GM23338 (cell line): ENCODE data around the gene ZNF480. TPM values are rescaled to one million over a fixed set of nuclear protein-coding genes. Genes with fewer than 3 reads are reported as not detected.

Source experiments
- ATAC-seq: fragments of 200-7000 bp; cut with Tn5 transposase; 3 replicates; pipeline ENCODE4 v1.9.1; 2020
- DNase-seq: peaks from one replicate; pipeline ENCODE4 v3.0.0-alpha.2; 2015; ENCODE audit warnings: low spot score
- H2AFZ ChIP-seq: fragments of 200-600 bp; sonication (generic); 2 replicates; pipeline ENCODE4 v1.8.0; 2016; ENCODE audit warnings: antibody characterized with exemption, mild to moderate bottlenecking, moderate library complexity
- H3F3A ChIP-seq: fragments of 200-600 bp; sonication (generic); replicated peaks from 2 replicates; pipeline ENCODE4 v1.8.0; 2017; ENCODE audit warnings: antibody characterized with exemption, mixed run types, low read depth
- H3K27ac ChIP-seq: fragments of 200-600 bp; sonication (generic); 2 replicates; pipeline ENCODE4 v1.6.1; 2016; ENCODE audit warnings: low read depth
- H3K27me3 ChIP-seq: fragments of 200-600 bp; sonication (generic); 2 replicates; pipeline ENCODE4 v1.8.0; 2016; ENCODE audit warnings: mild to moderate bottlenecking, mixed run types, moderate library complexity; ENCODE audit not compliant: insufficient read depth
- H3K36me3 ChIP-seq: fragments of 200-600 bp; sonication (generic); 2 replicates; pipeline ENCODE4 v1.8.0; 2016; ENCODE audit warnings: mild to moderate bottlenecking; ENCODE audit not compliant: insufficient read depth
- H3K4me1 ChIP-seq: fragments of 200-600 bp; sonication (generic); 2 replicates; pipeline ENCODE4 v1.8.0; 2016; ENCODE audit warnings: mild to moderate bottlenecking, moderate library complexity; ENCODE audit not compliant: insufficient read depth
- H3K4me2 ChIP-seq: fragments of 200-600 bp; sonication (generic); 2 replicates; pipeline ENCODE4 v1.7.1; 2017; ENCODE audit warnings: mixed run types
- H3K4me3 ChIP-seq: fragments of 200-600 bp; sonication (generic); 2 replicates; pipeline ENCODE4 v1.6.1; 2016; ENCODE audit warnings: mixed run types
- H3K79me2 ChIP-seq: fragments of 200-600 bp; sonication (generic); replicated peaks from 2 replicates; pipeline ENCODE4 v1.8.0; 2017; ENCODE audit warnings: mild to moderate bottlenecking; ENCODE audit not compliant: insufficient read depth
- H3K9me2 ChIP-seq: fragments of 200-600 bp; sonication (generic); 2 replicates; pipeline ENCODE4 v1.8.0; 2017; ENCODE audit not compliant: insufficient read depth
- H4K20me1 ChIP-seq: fragments of 200-600 bp; sonication (generic); replicated peaks from 2 replicates; pipeline ENCODE4 v1.8.0; 2017; ENCODE audit warnings: mild to moderate bottlenecking; ENCODE audit not compliant: insufficient read depth
- H3K27ac Mint-ChIP-seq: 2 replicates; pipeline ENCODE4 v1.8.0; 2020; ENCODE audit warnings: inconsistent platforms, mild to moderate bottlenecking, moderate library complexity, mixed read lengths
- H3K27me3 Mint-ChIP-seq: 3 replicates; pipeline ENCODE4 v1.8.0; 2022; ENCODE audit warnings: low read depth, mild to moderate bottlenecking, moderate library complexity, mixed read lengths, inconsistent platforms; ENCODE audit not compliant: insufficient read depth, poor library complexity
- H3K36me3 Mint-ChIP-seq: 3 replicates; pipeline ENCODE4 v1.8.0; 2021; ENCODE audit warnings: low read depth, mild to moderate bottlenecking, inconsistent platforms, moderate library complexity, mixed read lengths
- H3K4me1 Mint-ChIP-seq: 3 replicates; pipeline ENCODE4 v1.8.0; 2020; ENCODE audit warnings: mild to moderate bottlenecking, inconsistent platforms, mixed read lengths
- H3K4me3 Mint-ChIP-seq: 3 replicates; pipeline ENCODE4 v1.8.0; 2021; ENCODE audit warnings: moderate library complexity, mild to moderate bottlenecking, inconsistent platforms, mixed read lengths
- H3K9me3 Mint-ChIP-seq: 3 replicates; pipeline ENCODE4 v1.8.0; 2020; ENCODE audit warnings: moderate library complexity, mild to moderate bottlenecking, inconsistent platforms, mixed read lengths
- CTCF ChIP-seq, 2 experiments: fragments of 200-600 bp in 1 of 2; sonication (generic) in 1 of 2; conservative IDR thresholded peaks; 2 replicates each; pipeline versions ENCODE4 v1.5.1 to v1.6.1; 2016 to 2017; ENCODE audit warnings: antibody characterized with exemption in 2 of 2, low read depth in 2 of 2, mild to moderate bottlenecking in 2 of 2, moderate library complexity in 1 of 2
- EZH2 ChIP-seq: fragments of 200-600 bp; sonication (generic); IDR thresholded peaks from one replicate; pipeline ENCODE4 v1.8.0; 2017; ENCODE audit warnings: antibody characterized with exemption, mild to moderate bottlenecking, low read depth; ENCODE audit not compliant: unreplicated experiment
- NANOG ChIP-seq: IDR thresholded peaks from 2 replicates; pipeline ENCODE4 v1.6.1; 2016; ENCODE audit warnings: antibody characterized with exemption, borderline replicate concordance
- POLR2AphosphoS5 ChIP-seq: IDR thresholded peaks from 2 replicates; pipeline ENCODE4 v1.6.1; 2016; ENCODE audit warnings: antibody characterized with exemption, low read depth
- REST ChIP-seq: IDR thresholded peaks from one replicate; pipeline ENCODE4 v1.6.1; 2018; ENCODE audit warnings: antibody characterized with exemption; ENCODE audit not compliant: unreplicated experiment
- STAT1 ChIP-seq: IDR thresholded peaks from one replicate; pipeline ENCODE4 v1.6.1; 2016; ENCODE audit warnings: antibody characterized with exemption; ENCODE audit not compliant: unreplicated experiment
- ZNF114 ChIP-seq: fragments of 250-450 bp; sonication (Bioruptor Pico); IDR thresholded peaks from 2 replicates; pipeline ENCODE4 v1.5.0; 2020; ENCODE audit warnings: mild to moderate bottlenecking, moderate library complexity
- ZNF331 ChIP-seq: fragments of 250-450 bp; sonication (Bioruptor Pico); IDR thresholded peaks from 2 replicates; pipeline ENCODE4 v1.5.0; 2020; ENCODE audit warnings: low read depth, mild to moderate bottlenecking, moderate library complexity
- ZNF462 ChIP-seq: fragments of 250-450 bp; sonication (Bioruptor Pico); IDR thresholded peaks from 2 replicates; pipeline ENCODE4 v1.5.0; 2020; ENCODE audit warnings: mild to moderate bottlenecking, moderate library complexity
- polyA plus RNA-seq: library from polyadenylated mRNA; unstranded; fragments of >200 nt; fragmentation: Nextera tagmentation; extraction: Ambion mirVana; gene quantifications from 2 replicates; pipeline ENCODE4 v1.2.1, GENCODE V29; 2016
- total RNA-seq: library from RNA; depleted of rRNA; stranded (reverse); fragments of >200 nt; shearing (Covaris generic); gene quantifications from 2 replicates; pipeline ENCODE4 v1.2.3, GENCODE V29; 2014

ZNF480 gene
- total and polyA plus RNA-seq, 2 experiments from 2014 or later: 34.1 to 37.9 TPM

- H3K4me2 ChIP-seq: no peak overlapping the region
- Mint-ChIP-seq H3K27ac (no peak overlapping the region; the same call in 1 of the 2 replicates), H3K36me3 (peaks cover 81% of the 10 kb centered on the region), H3K4me1 (no peaks in the 10 kb centered on the region), H3K9me3 (peaks cover 35% of the 10 kb centered on the region), H3K27me3 (peaks cover 2% of the 10 kb centered on the region), H3K4me3 (no peak overlapping the region)
- peak overlapping the region; percentile 18; the same call in 1 of the 2 replicates for H3K27ac ChIP-seq
- H3F3A ChIP-seq: no peaks in the 10 kb centered on the region
- ATAC-seq: peak; percentile 97
- TF ChIP-seq NANOG (no peak), REST (no peak), CTCF (conservative IDR thresholded peaks at IDR 0.05; ENCODE audit: low read depth in 2 of 2) (peak; percentile 74 to 82)
- H3K36me3 ChIP-seq: peaks cover 4% of the 10 kb centered on the region; the same call in 1 of the 2 replicates
- H3K9me2 ChIP-seq: no peaks in the 10 kb centered on the region
- H4K20me1 ChIP-seq: no peaks in the 10 kb centered on the region; the same call in 1 of the 2 replicates
- peak; percentile 88 for DNase-seq
- peak overlapping the region; percentile 72 for H2AFZ ChIP-seq
- no peaks in the 10 kb centered on the region for H3K79me2 ChIP-seq
- no peak overlapping the region for H3K4me3 ChIP-seq
- peaks cover 8% of the 10 kb centered on the region; the same call in 1 of the 2 replicates for H3K4me1 ChIP-seq
- no peaks in the 10 kb centered on the region for H3K27me3 ChIP-seq
These were observed 54.5 kb downstream of the ZNF480 start for GRCh38 chr19:52351512-52351911.

GRCh38 chr19:52366414-52366824 is 69.5 kb downstream of the ZNF480 start:
- H3K4me2 ChIP-seq: no peak overlapping the region
- Mint-ChIP-seq H3K4me3 (no peak overlapping the region), H3K27me3 (peaks cover 13% of the 10 kb centered on the region), H3K9me3 (peaks cover 90% of the 10 kb centered on the region), H3K4me1 (peaks cover 4% of the 10 kb centered on the region; the same call in 1 of the 3 replicates), H3K36me3 (peaks cover 82% of the 10 kb centered on the region), H3K27ac (no peak overlapping the region)
- no peak for ATAC-seq
- H3F3A ChIP-seq: no peaks in the 10 kb centered on the region
- H4K20me1 ChIP-seq: no peaks in the 10 kb centered on the region
- H3K27ac ChIP-seq: no peak overlapping the region
- H3K4me1 ChIP-seq: 0 out of 2 replicates have a peak, but pooled peaks cover 4% of the 10 kb centered on the region
- no peak for DNase-seq
- peaks cover 14% of the 10 kb centered on the region for H3K79me2 ChIP-seq
- no peaks in the 10 kb centered on the region for H3K27me3 ChIP-seq
- H2AFZ ChIP-seq: no peak overlapping the region
- peaks cover 25% of the 10 kb centered on the region for H3K36me3 ChIP-seq
- no peaks in the 10 kb centered on the region for H3K9me2 ChIP-seq
- H3K4me3 ChIP-seq: no peak overlapping the region
- no peak for TF ChIP-seq ZNF114 (CRISPR knock-in tag)
- no peak for TF ChIP-seq ZNF331 (CRISPR knock-in tag)
- no peak for TF ChIP-seq EZH2
- TF ChIP-seq ZNF462 (CRISPR knock-in tag): no peak
- no peak for TF ChIP-seq STAT1
- no peak for TF ChIP-seq POLR2AphosphoS5
